GM18505 (cell line): Measurements from ENCODE around the gene GREB1.

ENCODE experiments used
- ATAC-seq: cut with Tn5 transposase; IDR thresholded peaks from one replicate; pipeline ENCODE4 v1.9.1; 2021; ENCODE audit not compliant: unreplicated experiment
- POLR2A ChIP-seq: IDR thresholded peaks from 4 replicates; pipeline ENCODE4 v1.6.1; 2011; ENCODE audit warnings: borderline replicate concordance; ENCODE audit not compliant: insufficient read depth, insufficient read length; ENCODE audit errors: extremely low read depth

The GREB1 gene

DNA sequence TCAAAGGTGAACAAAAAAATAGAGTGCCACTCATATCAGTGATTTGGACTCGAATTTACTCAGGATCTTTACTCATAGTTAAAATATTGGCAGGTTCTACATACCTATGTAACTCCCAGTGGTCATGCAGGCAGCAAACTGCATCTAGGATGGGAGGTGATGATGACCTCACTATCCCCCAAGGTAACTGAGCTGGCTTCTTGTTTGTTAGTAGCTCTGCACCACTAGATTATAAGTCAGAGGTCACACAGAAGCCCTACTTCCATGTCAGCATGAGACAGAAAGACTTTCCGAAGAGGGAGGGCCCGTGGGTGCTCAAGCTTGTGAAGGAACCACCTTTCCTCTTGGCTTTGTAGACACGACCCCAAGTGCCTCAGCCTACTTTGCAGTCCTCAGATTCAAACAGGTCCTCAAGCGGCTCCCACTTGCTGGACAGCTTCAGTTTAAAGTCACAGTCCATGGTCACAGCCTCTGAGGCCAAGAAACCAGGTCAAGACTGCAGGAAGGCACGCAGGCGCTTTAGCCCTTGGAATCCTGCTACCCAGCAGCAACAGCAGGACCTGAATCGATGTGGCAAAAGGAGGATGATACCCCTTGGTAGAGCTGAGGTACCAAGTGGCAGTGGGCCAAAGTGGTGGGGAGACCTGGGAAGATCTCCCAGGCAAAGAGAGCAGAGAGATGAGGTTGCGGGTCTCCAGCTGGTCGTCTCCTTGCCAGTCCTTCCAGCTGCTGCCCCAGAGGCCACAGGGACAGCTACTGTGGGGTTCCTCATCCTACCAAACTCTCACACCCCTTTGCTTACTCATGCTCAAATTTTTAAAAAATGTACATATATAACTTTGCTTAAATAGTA is 131.9 kb downstream of the GREB1 start:
- no peak for TF ChIP-seq POLR2A
- no peak for ATAC-seq

DNA sequence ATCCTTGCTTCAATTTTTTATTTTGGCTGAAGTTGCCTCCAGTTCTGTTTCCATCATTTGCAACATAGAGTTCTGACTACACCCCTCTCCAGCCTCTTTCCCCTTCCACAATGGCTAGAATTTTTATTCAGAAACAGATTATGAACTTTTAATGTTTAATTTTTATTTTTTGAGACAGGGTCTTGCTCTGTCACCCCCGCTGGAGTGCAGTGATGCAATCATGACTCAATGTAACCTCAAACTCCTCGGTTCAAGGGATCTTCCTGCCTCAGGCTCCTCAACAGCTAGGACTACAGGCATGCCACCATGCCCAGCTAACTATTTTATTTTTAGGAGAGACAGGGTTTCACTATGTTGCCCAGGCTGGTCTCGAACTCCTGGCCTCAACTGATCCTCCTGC is 133.3 kb downstream of the GREB1 start:
- no peak for ATAC-seq
- TF ChIP-seq POLR2A = no peak

DNA sequence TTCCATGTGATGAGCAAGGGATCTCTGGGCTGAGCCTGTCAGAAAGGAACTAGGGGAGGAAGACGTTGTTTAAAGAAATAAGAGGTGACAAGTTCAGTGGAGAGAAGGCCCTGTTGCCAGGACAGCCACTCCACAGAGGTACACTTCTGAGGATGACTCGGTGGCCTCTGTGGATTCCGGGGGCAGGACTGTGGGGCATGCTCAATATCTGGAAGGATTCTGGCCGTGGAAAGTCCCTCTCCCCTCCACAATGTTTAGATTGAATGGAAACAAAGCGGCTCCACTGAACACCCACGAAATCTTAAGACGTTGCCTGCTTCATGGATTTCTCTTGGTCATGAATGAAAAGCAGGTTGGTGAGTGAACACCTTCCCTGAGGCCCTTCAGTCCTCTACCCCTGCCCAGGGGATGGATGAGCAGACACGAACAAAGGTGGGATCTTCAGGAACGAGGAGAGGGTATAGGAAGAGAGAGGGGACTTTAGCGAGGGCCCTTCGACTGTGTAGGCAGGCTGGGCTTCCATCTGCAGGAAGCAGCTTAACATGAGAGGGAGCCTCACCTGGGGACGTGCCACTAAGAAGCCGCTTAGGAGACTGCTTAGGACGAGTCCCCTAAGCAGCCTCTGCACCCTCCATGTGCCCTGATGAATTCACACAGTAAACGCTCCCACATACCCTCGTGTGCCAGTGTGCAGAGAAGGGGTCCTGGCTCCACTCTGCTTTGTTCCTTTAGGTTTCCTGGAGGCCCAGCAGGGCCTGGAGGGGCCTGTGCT is 134.2 kb downstream of the GREB1 start:
- no peak for TF ChIP-seq POLR2A
- no peak for ATAC-seq

DNA sequence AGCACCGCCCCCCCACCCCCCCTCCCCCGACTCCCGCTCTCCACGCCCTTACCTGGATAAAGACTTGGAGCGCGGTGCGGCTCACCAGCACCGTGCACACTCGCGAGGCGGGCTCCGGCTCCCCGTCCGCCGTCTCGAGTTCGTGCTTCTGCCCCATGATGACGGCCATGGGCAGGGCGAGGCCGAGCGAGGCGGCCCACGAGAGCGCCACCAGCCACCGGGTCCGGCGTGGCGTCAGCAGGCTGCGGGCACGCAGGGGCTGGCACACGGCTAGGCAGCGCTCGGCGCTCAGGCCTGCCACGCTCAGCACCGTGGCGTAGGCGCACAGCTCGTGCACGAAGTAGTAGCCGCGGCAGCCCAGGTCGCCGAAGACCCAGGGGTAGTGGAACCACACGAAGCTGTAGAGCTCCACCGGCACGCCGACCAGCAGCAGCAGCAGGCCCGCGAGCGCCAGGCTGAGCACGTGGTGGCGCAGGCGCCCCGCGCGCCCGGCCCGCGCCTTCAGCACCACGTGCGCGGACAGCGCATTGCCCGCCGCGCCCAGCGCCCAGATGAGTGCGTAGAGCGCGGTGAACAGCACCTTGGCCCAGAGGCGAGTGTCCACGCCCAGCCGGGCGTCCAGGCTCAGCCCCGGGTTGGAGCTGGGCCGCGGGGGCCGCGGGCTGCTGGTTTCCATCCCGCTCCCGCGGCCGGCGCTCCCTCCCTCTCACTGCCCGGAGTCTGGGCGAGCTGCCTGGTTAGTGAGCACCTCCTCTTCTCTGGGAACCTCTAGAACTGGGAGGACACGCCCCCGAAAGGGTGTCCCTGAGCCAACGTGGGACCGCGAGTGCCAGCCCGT is 135.8 kb downstream of the GREB1 start, which contains the start of gene NTSR2:
Gene NTSR2, minus strand, starts transcription at position 742 of the 838 bp plus-strand sequence. Its CDS starts 66 bp downstream, at position 676.
- TF ChIP-seq POLR2A = no peak
- no peak for ATAC-seq

DNA sequence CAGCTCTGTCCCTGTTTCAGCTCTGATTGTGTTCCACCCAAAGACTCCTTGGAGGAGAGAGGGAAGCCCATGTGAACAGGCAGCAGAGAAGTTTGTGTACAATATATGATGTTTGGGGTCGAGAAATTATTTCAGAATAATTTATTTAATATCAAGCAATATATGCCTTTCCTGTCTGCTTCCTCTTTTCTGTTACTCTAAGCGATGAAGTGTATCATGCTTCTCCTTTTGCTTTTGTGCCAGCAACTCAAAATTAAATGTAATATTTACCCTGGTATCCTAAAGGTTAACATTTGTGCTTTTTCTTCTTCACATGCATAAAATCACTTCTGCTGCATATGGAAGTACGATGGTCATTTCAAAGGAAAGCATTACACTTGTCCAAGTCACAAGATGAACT is 138.6 kb downstream of the GREB1 start:
- TF ChIP-seq POLR2A = no peak
- no peak for ATAC-seq

DNA sequence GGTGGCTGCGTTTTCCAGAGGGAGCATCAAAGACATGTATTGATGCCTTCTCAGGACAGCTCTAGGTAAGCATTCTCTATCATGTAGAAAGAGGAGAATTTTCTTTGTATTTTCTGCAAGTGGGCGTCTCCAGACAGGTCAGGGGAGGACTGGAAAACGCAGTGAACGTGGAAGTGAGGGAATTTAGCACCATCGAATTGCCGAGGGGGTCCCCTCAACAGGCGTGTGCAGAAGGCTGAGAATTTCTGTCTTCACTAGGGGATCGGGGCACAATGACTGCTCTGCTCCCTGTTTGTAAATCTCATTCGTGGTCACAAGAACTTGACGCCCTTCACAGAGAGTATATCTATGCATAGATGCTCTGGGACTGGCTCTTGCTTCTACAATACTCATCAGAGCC is 141.1 kb downstream of the GREB1 start:
- TF ChIP-seq POLR2A = no peak
- no peak for ATAC-seq

DNA sequence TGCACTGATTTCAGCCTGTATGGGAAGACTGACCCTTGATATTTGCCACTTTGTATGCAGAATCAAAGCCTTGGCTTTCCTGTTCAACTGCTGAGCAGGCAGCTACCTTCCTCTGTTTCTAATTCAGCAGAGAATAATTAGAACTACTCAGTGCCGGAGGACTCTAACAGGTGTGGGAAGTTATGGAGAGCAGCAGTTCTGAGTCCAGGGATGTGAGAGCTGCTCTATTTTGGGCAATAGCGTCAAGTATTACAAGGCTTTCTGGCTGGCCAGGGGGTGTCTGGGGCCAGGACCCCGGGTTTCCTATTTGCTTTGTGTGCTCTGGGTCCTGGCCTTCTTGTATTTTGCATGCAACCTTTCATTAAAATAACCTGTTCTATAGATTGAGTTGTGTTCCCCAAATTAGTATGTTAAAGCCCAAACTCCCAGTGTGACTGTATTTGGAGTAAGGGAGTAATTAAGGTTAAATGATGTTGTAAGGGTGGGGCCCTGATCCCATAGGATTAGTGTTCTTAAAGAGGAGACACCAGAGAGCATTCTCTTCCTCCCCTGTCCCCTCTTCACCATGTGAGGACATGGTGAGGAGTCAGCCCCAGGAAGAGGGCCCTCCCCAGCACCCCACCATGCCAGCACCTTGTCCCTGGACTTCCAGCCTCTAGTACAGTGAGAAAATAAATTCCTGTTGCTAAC is 141.7 kb downstream of the GREB1 start:
- TF ChIP-seq POLR2A = no peak
- ATAC-seq = no peak

DNA sequence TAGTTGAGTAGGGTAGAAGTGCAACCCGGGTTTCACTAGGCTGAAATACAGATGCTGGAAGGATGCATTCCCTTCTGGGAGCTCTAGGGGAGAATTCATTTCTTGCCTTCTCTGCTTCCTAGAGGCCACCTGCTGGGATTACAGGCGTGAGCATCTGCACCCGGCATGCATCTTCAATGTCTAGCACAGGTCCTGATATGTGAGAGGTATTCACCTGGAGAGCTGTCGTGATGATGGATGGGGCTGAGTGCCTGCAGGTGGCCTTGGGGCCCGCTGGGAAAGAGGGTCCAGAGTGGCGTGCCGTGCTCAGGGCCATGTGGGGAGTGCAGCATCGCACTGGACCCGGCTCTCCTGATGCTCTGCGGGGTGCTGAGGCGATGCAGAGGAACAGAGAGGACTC is 142.8 kb downstream of the GREB1 start:
- TF ChIP-seq POLR2A = no peak
- ATAC-seq = no peak

DNA sequence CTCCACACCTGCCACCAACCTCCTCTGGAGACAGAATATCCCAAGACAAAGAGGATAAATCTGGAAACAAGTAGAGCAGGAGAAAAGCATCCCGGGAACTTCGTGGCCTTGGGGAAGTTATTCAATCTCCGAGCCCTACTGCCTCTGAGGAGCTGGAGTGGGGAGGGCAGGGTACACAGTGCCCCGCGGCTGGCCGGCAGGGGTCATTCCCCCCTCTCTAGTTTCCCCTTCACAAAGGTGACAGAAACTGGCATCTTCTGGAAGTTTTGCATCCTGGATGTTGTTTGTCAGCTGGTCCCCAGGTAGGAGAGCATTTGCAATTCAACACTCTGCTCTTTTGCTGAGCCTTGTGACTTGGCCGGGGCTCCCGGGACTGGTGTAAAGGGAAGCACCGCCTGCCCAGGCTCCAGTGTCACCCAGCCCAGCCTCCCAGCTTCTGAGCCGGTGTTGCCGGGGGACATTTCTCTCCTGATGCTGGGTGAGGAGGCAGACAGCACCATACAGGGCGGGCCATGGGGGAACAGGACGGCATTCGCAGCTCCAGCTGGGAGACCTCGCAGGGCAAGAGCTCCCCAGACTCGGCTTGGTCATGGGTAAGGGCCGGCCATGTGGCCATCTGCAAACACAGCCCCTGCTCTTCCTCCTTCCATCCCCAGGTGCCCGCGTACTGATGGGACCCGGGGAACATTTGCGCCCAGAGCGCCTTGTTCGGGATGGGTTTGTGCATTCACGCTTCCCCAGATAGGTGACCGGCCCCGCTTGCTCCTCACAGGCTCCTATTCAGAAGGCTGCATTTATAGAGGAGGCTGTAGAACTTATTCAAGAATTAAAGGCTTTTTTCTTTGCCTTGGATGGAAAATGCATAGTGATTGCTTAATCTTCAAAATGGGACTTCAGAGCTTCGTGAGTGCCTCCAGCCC is 143.6 kb downstream of the GREB1 start:
- ATAC-seq = no peak
- no peak for TF ChIP-seq POLR2A

DNA sequence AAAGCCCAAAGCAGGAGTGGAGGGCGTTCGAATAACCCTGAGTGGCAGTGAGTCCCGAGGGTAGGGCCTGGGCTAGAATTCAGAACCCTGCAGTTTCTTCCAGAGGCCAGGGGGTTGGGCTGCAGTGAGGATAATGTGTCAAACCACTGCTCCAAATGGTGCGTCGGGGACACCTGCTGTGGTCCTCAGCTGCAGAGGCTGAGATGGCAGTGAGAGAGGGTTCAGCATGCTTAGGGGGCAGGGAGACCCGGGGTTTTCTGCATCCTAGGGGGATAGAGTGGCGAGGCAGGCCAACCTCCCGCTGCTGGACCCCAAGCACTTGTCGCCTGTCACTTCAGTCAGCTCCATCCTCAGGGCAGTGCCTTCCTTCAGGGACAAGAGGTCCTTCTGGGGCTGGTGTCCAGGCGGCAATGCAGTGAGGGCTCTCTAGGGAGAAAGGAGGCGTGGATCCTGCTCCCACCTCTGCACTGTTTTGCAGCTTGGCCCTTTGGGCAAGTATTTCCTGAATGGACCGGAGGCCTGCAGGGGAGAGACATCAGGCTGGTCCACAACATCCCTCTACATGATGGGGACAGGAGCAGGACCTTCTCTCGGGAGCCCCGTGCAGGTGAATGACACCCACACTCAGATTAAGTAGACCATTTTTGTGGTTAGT is 144.6 kb downstream of the GREB1 start:
- TF ChIP-seq POLR2A = no peak
- no peak for ATAC-seq

DNA sequence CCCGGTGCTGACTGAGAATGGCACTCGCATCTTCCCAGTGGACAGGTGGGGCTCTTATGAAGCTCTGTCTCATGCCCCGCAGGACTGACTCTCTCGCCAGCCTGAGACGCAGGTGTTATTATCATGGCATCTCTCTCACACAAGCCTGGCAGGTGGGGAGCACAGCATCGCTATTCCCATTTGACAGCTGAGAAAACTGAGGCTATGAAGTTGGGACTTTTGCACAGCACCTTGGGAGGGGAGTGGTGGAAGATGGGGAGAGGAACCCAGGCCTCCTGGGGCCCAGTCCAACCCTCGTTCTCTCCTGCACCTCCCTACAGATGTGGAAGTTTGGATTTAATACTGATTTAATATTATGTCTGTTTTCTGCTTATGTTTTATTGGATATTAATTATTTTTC is 145.2 kb downstream of the GREB1 start:
- ATAC-seq = no peak
- TF ChIP-seq POLR2A = no peak

DNA sequence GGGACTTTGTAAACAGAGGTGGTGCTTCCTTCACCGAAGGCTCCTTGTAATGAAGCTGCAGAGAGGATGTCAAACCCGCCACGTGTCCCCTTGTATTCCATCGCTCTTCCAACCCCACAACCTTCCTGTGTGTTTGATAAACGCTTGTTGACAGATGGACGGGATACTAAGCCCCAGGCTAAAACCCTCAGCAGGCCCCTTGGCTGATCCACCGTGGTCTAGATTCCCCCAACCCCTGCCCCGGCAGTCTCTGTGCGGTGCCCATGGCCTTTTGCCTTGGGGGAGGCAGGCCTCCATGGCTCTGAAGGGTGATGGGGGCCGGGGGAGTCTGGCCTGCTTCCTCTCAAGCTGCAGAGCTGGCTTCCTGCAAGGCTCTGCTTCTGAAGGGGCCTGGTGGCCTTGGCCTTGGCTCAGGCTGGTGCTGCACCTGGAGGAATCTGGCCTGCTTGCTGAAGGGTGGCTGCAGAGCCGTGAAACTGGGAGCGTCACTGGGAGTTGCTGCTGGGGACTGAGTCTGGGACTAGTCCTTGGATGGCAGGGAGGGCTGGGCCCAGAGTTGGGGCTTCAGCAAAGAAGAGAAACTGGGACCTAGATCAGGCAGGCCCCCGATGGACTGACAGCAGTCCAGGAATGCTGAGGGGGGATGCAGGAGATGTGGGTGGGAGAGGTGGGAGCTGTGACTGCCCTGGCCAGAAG is 145.8 kb downstream of the GREB1 start:
- no peak for ATAC-seq
- TF ChIP-seq POLR2A = no peak
